GM21825 (cell line): ENCODE data around the gene AP4M1.

Experiments used
- ATAC-seq: cut with Tn5 transposase; IDR thresholded peaks from one replicate; pipeline ENCODE4 v1.9.1; 2021; ENCODE audit warnings: mild to moderate bottlenecking, moderate library complexity; ENCODE audit not compliant: unreplicated experiment

AP4M1 gene

GRCh38 chr7:100107125-100107737 lies 5.8 kb downstream of the AP4M1 start:
- ATAC-seq: no peak

GRCh38 chr7:100107890-100108289 lies 6.4 kb downstream of the AP4M1 start:
- no peak for ATAC-seq

GRCh38 chr7:100109521-100110163 lies 8.2 kb downstream of the AP4M1 start:
- ATAC-seq: no peak

- no peak for ATAC-seq
Observed at GRCh38 chr7:100111156-100111555, 9.7 kb downstream of the AP4M1 start.

GRCh38 chr7:100111914-100112313 lies 10.5 kb downstream of the AP4M1 start:
- ATAC-seq: no peak

GRCh38 chr7:100115026-100115425 lies 13.6 kb downstream of the AP4M1 start:
- ATAC-seq: no peak

- no peak for ATAC-seq
Observed at GRCh38 chr7:100118388-100119071, 17.1 kb downstream of the AP4M1 start.

GRCh38 chr7:100119072-100119969 lies 17.9 kb downstream of the AP4M1 start, which contains the start of the genes CNPY4 and TAF6:
Gene CNPY4, plus strand, starts transcription at chr7:100119634. Its CDS starts 111 bp downstream, at chr7:100119745.
Gene TAF6, minus strand, starts transcription at chr7:100119358. Its CDS starts 5,149 bp downstream, at chr7:100114209.
- ATAC-seq: peak; percentile 66

GRCh38 chr7:100119970-100120732 lies 18.7 kb downstream of the AP4M1 start:
- ATAC-seq: peak; percentile 35

- no peak for ATAC-seq
Observed at GRCh38 chr7:100120733-100121036, 19.2 kb downstream of the AP4M1 start.

- no peak for ATAC-seq
Observed at GRCh38 chr7:100122067-100122466, 20.6 kb downstream of the AP4M1 start.

- ATAC-seq: no peak
Observed at GRCh38 chr7:100122568-100122967, 21.1 kb downstream of the AP4M1 start.

GRCh38 chr7:100124301-100125230 lies 23.1 kb downstream of the AP4M1 start:
- no peak for ATAC-seq

GRCh38 chr7:100126239-100126930 lies 24.9 kb downstream of the AP4M1 start:
- peak; percentile 2 for ATAC-seq

- ATAC-seq: peak; percentile 53
Observed at GRCh38 chr7:100126931-100127865, 25.8 kb downstream of the AP4M1 start, which contains the start of gene MBLAC1. Gene MBLAC1, plus strand, starts transcription at chr7:100126967. Its CDS starts 429 bp downstream, at chr7:100127396.

GRCh38 chr7:100127866-100128636 lies 26.6 kb downstream of the AP4M1 start:
- peak; percentile 3 for ATAC-seq

- ATAC-seq: no peak
Observed at GRCh38 chr7:100128637-100128963, 27.2 kb downstream of the AP4M1 start.
